ENCODE results near the gene CHST6.
A peak's percentile ranks its signal among the peaks of the same experiment; 100 is the strongest.
"Not testable (repeated sequence)": the region's sequence is repeated elsewhere in the genome, so short reads cannot be mapped to it uniquely, and the experiment has no call there.

Gene CHST6

GRCh38 chr16:75432828-75433731, 62.2 kb downstream of the CHST6 start, which contains the start of gene CFDP1:
CFDP1 (minus strand) TSS chr16:75433503; CDS start chr16:75433352, 151 bp downstream.
- DNase-seq, result peak; percentile 96

- no peak for DNase-seq
Measured at GRCh38 chr16:75429621-75430403, 65.4 kb downstream of the CHST6 start.

DNA sequence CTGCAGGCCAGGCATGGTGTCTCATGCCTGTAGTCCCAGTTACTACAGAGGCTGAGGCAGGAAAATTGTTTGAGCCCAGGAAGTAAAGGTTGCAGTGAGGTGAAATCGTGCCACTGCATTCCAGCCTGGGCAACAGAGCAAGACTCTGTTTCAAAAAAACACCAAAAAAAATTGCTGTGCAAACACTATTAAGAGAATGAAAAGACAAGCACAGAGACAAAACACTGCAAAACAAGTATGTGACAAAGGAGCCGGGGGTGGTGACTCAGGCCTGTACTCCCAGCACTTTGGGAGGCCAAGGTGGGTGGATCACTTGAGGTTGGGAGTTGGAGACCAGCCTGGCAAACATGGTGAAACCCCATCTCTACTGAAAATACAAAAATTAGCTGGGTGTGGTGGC, 68.7 kb downstream of the CHST6 start:
- not testable (repeated sequence) for DNase-seq

DNA sequence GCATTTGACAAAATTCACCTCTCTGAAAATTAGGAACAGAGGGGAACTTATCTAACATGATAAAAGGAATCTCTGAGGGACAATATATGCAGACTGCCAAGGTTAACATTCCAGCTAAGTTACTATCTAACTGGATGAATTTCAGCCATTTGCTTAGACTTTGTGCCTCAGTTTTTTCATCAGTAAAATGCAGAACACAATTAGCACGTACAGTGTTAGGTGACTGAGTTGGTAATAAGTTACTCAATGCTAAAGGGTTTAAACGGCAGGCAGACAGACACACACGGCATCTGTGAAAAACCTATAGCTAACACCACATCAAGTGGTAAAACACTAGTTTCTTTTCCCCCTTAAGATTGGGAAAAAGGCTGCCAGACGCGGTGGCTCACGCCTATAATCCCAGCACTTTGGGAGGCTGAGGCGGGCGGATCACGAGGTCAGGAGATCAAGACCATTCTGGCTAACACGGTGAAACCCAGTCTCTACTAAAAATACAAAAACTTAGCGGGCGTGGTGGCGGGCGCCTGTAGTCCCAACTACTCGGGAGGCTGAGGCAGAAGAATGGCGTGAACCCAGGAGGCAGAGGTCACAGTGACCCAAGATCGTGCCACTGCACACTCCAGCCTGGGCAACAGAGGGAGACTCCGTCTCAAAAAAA, 71.0 kb downstream of the CHST6 start:
- DNase-seq, result not testable (repeated sequence)

- no peak for DNase-seq
Measured at GRCh38 chr16:75423723-75424104, 71.5 kb downstream of the CHST6 start.

All from midbrain (tissue), 1 donor.